ENCODE data around the gene SF3A2.

- TF ChIP-seq, protein P1, sequence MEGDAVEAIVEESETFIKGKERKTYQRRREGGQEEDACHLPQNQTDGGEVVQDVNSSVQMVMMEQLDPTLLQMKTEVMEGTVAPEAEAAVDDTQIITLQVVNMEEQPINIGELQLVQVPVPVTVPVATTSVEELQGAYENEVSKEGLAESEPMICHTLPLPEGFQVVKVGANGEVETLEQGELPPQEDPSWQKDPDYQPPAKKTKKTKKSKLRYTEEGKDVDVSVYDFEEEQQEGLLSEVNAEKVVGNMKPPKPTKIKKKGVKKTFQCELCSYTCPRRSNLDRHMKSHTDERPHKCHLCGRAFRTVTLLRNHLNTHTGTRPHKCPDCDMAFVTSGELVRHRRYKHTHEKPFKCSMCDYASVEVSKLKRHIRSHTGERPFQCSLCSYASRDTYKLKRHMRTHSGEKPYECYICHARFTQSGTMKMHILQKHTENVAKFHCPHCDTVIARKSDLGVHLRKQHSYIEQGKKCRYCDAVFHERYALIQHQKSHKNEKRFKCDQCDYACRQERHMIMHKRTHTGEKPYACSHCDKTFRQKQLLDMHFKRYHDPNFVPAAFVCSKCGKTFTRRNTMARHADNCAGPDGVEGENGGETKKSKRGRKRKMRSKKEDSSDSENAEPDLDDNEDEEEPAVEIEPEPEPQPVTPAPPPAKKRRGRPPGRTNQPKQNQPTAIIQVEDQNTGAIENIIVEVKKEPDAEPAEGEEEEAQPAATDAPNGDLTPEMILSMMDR (IDR thresholded peaks at IDR 0.05), result no peak
- TF ChIP-seq ZFX (IDR thresholded peaks at IDR 0.05; ENCODE audit: borderline replicate concordance), result no peak
These were observed 2.5 kb downstream of the SF3A2 start for GRCh38 chr19:2239173-2239572.
